HG03520 (cell line): ENCODE data around the gene PAQR9.
"Not testable (repeated sequence)": the region's sequence is repeated elsewhere in the genome, so short reads cannot be mapped to it uniquely, and the experiment has no call there.

ENCODE experiments used
- ATAC-seq: cut with Tn5 transposase; IDR thresholded peaks from one replicate; pipeline ENCODE4 v1.9.1; 2021; ENCODE audit warnings: mild to moderate bottlenecking, moderate library complexity; ENCODE audit not compliant: unreplicated experiment

PAQR9 gene, protein sequence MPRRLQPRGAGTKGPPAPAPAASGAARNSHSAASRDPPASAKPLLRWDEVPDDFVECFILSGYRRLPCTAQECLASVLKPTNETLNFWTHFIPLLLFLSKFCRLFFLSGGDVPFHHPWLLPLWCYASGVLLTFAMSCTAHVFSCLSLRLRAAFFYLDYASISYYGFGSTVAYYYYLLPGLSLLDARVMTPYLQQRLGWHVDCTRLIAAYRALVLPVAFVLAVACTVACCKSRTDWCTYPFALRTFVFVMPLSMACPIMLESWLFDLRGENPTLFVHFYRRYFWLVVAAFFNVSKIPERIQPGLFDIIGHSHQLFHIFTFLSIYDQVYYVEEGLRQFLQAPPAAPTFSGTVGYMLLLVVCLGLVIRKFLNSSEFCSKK

DNA sequence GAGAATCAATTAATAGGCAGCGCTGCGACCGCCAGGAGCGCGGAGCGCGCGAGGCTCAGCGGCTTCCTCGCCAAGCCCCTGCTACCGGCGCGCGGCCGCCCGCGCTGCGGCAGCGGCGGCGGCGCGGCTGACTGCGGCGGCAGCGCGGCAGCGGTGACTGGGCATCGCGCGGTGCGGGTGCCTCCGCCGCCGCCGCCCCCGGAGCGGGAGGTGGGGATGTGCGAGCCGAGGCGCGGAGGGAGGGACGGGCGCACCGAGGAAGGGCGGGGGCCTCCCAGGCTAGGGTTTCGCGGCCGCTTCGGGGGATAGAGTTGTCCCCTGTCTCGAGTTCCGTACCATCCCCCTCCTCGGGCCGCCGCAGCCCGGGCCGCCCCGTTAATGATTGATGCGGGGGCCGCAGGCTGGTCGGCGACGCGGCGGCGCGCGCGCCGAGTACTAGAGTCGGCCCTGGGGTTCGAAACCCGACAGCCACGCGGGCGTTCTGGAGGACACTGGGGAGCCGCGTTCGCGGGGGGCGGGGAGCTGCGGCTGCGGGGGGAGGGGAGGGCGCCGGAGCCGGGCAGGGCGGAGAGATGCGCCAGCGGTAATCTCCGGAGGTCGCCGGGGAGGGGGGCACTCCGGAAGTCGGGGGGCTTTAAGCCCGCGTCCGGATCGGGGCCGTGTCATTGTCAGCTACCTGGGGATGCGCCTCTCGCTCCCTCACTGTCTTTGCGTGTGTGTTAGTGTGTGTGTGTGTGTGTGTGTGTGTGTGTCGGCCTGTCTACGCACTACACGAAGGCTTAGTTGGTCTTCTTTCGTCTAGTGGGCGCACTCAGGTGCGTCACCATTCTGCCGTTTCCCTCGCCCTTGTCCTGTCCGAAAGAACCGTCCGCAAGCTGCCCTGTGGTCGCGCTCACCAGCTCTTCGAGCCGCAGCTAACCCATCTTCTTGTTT lies at the start of gene PAQR9:
Gene PAQR9, minus strand, starts transcription at position 159 of the 933 bp plus-strand sequence. CDS start 338 bp downstream, outside the sequence.
- ATAC-seq = no peak

DNA sequence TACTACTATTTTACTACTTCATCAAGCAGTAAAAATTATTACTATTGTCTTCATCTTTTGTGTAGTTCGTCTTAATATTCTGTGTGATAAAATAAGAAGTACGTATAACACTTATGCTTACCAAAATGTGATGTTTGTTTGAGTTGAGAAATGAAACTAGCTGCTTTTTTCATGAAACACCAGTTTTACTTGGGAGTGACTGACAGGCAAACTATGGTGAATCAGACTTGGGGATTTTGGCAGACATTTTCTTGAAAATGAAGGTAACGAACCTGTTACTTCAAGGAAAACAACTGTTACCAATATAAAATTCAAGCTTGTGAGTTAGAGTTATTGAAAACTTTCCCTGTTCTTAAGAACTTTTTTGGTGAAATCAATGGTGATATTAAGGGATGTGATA lies 48.2 kb upstream of the PAQR9 start:
- no peak for ATAC-seq

DNA sequence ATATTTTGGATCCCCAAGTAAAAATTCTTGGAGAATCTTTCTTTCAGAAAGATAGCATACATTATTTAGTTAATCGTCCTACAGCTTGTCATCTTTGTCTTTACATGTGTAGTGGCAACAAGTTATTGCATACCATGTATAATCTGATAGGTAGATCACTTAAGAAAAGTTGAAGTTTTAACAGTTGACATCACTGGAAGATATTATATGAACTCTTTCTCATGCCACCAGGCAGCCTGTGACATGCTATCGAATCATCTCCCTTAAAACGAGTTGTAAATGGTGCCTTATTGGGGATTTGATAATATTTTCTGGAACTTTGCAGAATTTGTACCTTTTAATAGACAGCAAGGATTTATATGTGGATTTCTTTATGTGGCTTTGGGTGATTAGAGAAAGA lies 46.5 kb upstream of the PAQR9 start:
- ATAC-seq = no peak

DNA sequence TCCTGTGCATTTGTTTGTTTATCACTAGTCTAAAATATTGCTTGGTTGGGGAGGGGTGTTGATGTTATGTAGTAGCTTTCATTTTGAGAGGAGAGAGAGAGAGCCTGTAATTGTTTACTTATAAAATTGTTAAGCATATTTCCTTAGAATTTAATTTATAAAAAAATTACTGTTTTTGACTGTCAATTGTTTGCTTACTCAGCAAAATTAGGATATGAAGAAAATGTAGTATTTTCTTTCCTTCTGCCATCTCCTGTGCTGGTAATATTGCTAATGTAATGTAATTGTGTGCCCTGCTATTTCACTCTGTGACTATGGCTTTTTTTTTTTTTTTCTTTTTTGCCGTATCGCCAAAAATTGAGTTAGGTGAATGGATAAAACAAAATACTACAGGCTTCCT lies 41.3 kb upstream of the PAQR9 start:
- no peak for ATAC-seq

DNA sequence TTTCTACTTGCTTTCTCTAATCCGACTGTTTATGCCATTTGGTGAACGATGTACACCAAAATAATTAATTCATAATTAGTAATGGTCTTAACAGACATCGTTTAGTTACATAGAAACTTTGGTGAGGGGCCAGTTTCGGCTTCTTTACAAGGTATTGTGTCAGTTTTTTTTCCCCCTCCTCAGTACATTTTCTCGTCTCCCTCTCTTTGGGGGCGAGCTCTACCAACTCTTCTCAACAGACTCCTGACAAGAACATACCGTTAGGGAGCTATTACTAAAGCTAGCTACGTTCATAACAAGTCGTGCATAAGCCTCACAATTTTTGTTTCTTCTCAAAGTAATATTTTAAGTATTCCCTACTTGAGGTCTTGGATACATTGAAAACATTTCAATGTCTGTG lies 39.3 kb upstream of the PAQR9 start:
- ATAC-seq = no peak

DNA sequence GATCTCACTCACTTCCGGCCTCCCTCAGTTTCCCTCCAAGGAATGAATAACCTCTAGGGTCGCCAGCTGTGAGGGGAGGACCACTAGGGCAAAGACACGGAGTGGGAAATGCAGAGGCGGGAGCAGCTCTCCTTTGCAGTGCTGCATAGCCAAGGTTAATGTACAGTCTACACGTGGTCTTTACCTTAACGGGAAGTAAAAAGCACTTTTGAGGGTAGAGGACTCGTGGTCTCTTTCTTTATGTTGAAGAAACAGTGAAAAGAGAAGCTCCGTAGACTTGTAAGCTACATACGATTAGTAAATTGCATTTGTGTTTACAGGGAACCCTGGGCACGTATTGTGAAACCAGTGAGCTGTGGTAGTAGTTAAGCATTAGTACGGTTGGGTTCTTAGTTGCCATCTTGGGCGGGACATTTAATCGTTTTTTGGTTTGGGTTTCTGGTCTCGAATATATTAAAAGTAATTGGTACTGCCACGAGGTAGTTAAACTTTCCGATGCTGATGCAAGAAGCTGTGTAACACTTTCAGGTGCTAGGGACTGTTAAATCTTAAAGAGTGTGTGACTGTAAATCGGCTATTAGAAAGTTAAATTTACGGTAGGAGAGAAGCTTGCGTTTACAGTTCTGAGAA lies 38.7 kb upstream of the PAQR9 start:
- ATAC-seq = peak; percentile 33

DNA sequence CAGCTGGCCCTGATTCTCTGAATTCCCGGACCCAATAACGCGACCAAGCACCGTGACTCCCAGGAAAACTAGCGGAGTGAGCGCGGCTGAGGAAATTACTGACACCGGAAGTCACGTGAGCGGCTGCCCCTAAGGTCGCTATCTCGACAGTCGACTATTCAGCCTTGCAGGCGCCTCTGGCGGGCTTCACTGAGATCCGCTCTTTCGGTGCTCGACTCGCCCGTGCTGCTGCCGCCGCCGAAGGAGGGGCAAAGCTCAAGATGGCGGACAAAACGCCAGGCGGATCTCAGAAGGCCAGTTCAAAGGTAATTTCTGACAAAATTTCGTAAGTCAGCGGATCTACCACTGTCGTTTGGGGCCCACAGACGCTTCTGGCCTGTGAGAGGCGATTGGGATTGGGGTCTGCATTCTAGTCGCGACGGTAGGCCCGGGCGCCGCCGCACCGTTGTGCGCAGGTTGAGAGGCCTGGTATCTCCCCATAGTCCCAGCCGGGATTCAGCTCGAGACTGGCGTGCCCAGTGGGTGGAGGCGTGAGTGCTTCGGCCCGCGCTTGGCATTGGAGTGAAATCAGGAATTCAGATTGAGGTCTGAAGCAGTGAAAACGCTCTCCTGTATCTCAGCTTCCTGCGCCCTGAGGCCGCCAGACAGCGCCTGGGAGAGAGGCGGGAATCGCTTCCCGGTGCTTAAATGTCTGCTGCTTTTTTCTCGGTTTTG lies 38.1 kb upstream of the PAQR9 start, which contains the start of gene U2SURP:
Gene U2SURP, plus strand, starts transcription at position 202 of the 714 bp plus-strand sequence. Its CDS starts 59 bp downstream, at position 261.
- peak; percentile 82 for ATAC-seq

DNA sequence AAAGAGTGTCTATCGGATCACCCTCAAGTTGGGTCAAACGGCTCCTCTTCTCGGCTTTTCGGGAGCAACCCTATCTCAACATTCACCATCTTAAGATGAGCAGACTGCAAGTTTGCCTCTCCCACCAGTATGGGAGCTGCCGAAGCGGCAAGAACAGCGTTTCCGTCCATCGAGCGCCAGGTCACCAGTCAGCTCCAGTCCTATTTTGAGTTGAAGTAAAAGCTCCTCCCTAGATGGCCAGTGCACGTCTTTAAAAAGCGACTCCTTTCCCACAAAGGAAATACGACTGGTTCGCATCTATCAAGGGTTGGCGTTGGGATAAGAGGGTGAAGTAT lies 37.5 kb upstream of the PAQR9 start:
- ATAC-seq = peak; percentile 55

DNA sequence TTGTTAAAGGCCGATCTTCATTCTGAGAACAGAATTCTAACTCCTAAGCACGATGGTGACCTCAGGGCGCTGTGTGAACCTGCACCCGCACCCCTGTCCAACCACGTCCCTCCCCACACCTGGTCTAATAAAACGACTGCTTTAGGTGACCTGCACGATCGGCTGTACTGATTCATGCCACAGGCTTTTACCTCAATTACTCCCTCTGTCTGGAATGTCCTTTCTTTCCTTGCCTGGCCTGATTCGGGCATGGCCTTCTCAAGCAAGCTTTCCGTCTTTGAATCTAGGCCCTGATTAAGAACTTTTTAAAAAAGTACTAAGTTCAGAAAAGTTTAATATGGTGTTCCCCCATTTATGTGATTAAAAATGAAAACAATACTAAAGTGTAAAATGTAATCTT lies 37.1 kb upstream of the PAQR9 start:
- no peak for ATAC-seq

DNA sequence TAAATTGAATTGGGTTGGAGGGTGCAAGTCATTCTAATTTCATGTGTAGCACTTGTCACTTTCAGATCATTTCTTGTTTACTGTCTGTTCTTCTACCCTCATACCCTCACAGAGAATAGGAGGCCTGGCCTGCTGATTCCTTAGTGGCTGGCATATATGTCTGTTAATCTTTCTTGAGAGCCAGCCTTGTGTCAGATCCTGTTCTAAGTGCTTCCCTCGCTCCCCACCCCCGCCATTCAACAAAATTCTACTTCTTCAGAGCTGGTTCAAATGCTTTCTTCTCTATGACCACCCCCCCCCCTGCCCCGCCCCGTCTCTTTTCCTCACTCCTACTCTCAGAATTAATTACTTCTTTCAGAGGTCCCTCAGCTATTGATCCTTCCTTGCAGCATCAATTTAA lies 36.4 kb upstream of the PAQR9 start:
- no peak for ATAC-seq

DNA sequence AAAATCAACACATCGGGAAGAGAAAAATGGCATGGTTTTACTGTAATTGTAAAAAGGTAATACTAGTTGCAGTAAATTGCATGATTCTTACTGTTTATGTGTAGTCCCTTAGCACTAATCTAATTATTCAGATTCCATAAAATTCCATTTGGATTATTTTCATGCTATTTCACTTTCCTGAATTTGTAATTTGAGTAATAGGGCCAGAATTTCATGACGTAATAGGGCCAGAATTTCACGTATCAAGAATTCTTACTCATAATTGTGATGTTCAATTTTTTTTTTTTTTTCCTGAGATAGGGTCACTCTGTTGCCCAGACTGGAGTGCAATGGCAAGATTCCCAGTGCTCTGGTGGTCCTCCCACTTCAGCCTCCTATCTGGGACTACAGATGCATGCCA lies 35.0 kb upstream of the PAQR9 start:
- ATAC-seq = no peak

DNA sequence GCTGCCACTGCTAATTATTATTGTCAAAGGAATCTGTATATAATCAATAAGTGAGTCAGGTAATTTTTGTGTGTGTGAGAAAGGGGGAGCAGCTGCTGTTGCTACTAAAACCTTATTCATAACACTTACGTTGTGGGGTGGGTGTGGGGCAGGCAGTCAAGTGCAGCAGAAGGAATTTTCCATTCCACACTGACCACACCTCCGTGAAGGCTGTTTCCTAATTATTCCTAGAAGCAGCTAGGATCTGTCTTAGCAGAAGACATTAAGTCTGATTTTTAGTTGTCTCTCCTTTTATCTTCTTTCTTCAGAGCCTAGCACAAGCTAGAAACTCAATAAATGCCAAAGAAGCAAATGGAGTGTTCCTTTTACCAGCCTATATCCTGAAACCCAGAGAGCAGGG lies 33.9 kb upstream of the PAQR9 start:
- no peak for ATAC-seq

DNA sequence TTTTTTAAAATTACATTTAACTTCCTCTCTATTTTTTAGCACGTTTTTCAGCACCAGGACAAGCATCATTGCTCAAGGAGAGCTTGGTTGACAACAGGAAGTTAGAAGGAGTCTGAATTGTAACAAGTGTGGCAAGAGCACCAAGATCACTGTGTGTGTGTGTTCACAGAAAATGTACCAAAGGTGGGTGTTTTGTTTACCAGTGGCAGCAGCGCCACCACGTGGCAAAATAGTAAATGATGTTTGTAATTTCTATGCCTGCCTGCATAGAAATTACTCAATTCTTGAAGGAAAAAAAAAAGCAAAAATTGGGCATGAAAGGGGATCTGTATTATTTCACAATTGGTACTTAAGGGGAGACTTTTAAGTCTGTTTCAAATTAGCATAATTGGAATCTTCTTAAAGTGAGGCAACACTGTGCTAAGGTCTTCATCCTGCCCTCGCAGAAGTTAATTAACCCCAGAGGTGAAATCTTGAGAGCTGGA lies 30.5 kb upstream of the PAQR9 start:
- ATAC-seq = peak; percentile 74

DNA sequence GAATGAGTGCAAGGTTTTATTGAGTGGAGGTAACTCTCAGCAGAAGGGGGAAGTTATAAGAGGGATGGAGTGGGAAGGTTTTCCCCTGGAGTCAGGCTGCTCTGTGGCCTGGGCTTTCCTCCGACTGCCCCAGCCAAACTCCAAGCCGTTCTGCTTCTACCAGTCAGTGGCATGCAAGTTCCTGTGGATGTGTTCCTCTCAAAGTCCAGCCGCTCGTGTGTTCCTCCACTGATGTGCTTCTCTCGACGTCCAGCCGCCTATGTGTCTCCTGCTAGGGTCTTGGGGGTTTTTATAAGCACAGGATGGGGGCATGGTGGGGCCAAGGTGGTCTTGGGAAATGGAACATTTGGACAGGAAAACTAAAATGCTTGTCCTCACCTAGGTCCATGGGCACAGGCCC lies 28.8 kb upstream of the PAQR9 start:
- no peak for ATAC-seq

DNA sequence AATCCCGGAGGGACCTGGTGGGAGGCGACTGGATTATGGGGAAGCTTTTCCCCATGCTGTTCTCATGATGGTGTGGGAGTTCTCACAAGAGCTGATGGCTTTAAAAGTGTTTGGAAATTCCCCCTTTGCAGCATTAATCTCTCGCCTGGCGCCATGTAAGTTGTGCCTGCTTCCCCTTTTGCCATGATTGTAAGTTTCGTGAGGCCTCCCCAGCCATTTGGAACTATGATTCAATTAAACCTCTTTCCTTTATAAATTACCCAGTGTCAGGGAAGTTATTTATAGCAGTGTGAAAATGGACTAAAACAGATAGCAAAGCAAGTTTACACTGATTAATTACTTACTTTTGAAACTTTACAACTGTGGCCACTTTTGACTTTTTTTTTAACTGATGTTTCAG lies 27.2 kb upstream of the PAQR9 start:
- ATAC-seq = no peak

DNA sequence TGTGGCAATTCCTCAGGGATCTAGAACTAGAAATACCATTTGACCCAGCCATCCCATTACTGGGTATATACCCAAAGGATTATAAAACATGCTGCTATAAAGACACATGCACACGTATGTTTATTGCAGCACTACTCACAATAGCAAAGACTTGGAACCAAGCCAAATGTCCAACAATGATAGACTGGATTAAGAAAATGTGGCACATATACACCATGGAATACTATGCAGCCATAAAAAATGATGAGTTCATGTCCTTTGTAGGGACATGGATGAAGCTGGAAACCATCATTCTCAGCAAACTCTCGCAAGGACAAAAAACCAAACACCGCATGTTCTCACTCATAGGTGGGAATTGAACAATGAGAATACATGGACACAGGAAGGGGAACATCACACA lies 25.4 kb upstream of the PAQR9 start:
- ATAC-seq = not testable (repeated sequence)

DNA sequence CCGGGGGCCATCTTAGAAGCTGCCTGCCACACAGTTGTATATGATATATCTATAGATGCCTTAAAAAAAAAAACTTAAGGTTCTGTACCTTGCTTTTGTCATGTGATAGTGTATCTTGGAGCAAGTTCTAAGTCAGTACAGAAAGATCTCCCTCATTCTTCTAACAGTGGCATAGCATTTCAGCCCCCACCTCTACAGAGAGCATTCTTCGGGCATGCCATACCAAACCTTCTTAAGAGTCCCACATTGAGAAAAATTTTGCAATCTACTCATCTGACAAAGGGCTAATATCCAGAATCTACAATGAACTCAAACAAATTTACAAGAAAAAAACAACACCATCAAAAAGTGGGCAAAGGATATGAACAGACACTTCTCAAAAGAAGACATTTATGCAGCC lies 24.7 kb upstream of the PAQR9 start:
- not testable (repeated sequence) for ATAC-seq

DNA sequence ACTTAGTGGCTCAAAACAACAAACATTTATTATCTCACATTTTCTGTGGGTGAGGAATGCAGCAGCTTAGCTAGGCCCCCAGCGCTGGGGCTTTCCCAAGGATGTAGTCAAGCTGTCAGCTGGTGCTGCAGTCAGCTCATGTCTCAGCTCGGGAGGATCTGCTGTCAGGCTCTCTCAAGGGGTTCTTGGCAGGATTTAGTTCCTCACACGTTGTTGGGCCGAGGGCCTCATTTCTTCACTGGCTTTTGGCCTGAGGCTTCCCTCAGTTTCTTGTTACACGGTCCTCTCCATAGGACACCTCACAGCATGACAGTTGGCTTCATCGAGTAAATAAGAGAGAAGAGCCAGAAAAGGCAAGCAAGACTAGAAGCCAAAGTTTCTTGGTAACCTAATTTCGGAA lies 24.2 kb upstream of the PAQR9 start:
- no peak for ATAC-seq

DNA sequence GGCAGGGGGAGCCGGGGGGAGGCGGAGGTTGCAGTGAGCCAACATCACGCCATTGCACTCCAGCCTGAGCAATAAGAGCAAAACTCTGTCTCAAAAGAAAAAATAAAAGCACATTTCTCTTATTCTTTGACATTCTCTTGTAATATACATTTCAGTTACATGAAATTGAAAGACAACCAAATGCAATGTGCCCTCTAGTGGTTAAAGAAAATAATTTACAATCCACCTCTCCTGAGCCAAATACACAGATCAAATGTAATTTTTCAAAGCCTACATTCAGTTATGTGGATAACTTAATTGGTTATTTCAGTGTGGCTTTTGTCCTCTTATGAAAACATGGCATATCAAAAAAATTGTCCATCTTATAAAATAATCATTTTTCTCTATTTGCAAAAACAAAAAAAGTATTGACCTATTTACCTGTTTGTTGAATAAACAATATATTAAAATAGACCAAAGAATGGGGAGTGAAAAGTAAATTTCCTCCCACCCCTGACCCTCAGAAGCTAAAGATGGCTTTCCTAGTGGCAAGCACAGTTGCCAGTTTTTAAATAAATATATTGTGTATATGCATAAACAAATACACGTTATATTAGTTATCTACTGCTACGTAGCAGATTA lies 23.7 kb upstream of the PAQR9 start:
- peak; percentile 52 for ATAC-seq

DNA sequence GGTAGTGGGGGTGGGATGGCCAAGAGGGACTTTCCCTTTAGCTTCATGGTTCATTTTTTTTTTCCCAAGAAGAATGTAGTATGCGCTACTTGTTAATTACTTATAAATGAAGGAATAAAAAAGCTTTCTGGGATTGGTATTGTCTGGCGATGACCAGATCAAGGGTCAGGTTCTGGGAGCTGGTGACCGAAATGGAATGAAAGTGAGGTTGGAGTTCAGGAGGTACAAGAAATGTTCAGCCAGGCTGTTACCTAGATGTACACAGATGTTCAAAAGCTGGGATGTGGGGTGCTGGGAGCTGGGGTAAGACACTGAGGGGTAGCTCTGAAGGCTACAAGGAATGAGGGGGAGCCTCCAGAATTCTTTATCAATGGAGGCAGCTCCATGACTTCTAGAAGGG lies 20.8 kb upstream of the PAQR9 start:
- ATAC-seq = no peak
